ENCODE results near the gene TBRG1. TPM values are rescaled to one million over a fixed set of nuclear protein-coding genes. Genes with fewer than 3 reads are reported as not detected.

The TBRG1 gene
- total and polyA plus RNA-seq, 2 of the 4 experiments (the other 2 are of a cell fraction), result 13.3 to 23.2 TPM

GRCh38 chr11:124629961-124630360 is 7.3 kb downstream of the TBRG1 start:
- H2AFZ ChIP-seq (replicated peaks; ENCODE audit: low read length, poor library complexity), result no peak overlapping the region
- in situ Hi-C loops (cut with MboI; ENCODE audit: low sequenced_read_pairs) (loop anchor here (25.0 kb wide), 1 partner anchor 957 kb away; the partner anchor contains the start of gene STT3A), intact Hi-C loops (cut with micrococcal nuclease) (no loop called here), dilution Hi-C loops (cut with HindIII; ENCODE audit: low sequenced_read_pairs, unreplicated experiment) (no loop called here)
- CTCF ChIA-PET, result interaction anchor here (0.6 kb wide), 1 partner anchor 28 kb away, joined by 7 read pairs; no protein-coding TSS in a partner anchor
- no peak overlapping the region for H2BK15ac ChIP-seq (ENCODE audit: low read depth, low read length)
- no peak overlapping the region for H2AK9ac ChIP-seq (replicated peaks; ENCODE audit: low read depth, low read length, poor library complexity)
- H3K27ac ChIP-seq (ENCODE audit: insufficient read depth, low read length), result no peak overlapping the region
- no peak for ATAC-seq (ENCODE audit: low read depth)
- no peak overlapping the region for H3K4ac ChIP-seq (ENCODE audit: low read depth, low read length)
- no peaks in the 10 kb centered on the region for H3K4me1 ChIP-seq (ENCODE audit: control insufficient read depth, insufficient read depth, low read length)
- H3K14ac ChIP-seq (replicated peaks; ENCODE audit: low read depth, low read length), result no peak overlapping the region
- no peak for DNase-seq
- no TSS peak for BruUV-seq (replicated peaks)
- H3K27me3 ChIP-seq (ENCODE audit: control insufficient read depth, insufficient read depth, low read length), result no peaks in the 10 kb centered on the region
- no CpG with 5 or more reads among the region's 4 CpGs for WGBS, 2 experiments (ENCODE audit: extremely low coverage in 2 of 2, insufficient read length in 1 of 2)
- no peak overlapping the region for H4K8ac ChIP-seq (ENCODE audit: low read depth in 2 of 2, low read length in 2 of 2)
- 0 out of 2 replicates have a peak, but pooled peaks cover 7% of the 10 kb centered on the region for H3K9me1 ChIP-seq (ENCODE audit: insufficient read depth, low read length)
- H3K4me2 ChIP-seq (ENCODE audit: low read depth, low read length), result no peak overlapping the region
- no peak overlapping the region for H2BK5ac ChIP-seq (ENCODE audit: low read depth, low read length, poor library complexity, severe bottlenecking)
- H3K79me1 ChIP-seq (ENCODE audit: low read depth in 1 of 2, low read length in 2 of 2), result peaks cover 24 to 27% of the 10 kb centered on the region in 2 experiments
- no peak overlapping the region for H3K56ac ChIP-seq (ENCODE audit: extremely low read depth, insufficient read depth, low read length)
- POLR2A ChIA-PET (ENCODE audit: unreplicated experiment), result no interaction called here
- H3K23ac ChIP-seq (ENCODE audit: low read depth, low read length), result no peak overlapping the region
- H4K91ac ChIP-seq (ENCODE audit: insufficient read depth, low read depth, low read length), result no peak overlapping the region
- no peak overlapping the region for H3K4me3 ChIP-seq (ENCODE audit: insufficient read depth, low read depth, low read length)
- H3K9me3 ChIP-seq (ENCODE audit: control insufficient read depth, insufficient read depth, low read length), result no peaks in the 10 kb centered on the region
- H4K20me1 ChIP-seq (ENCODE audit: insufficient read depth, low read length), result no peaks in the 10 kb centered on the region; the same call in 1 of the 2 replicates
- no peak overlapping the region for H3K9ac ChIP-seq (ENCODE audit: low read depth, low read length)
- H3K36me3 ChIP-seq (ENCODE audit: control insufficient read depth, insufficient read depth, low read length), result peaks cover 42% of the 10 kb centered on the region
- H3K18ac ChIP-seq (ENCODE audit: low read depth, low read length), result no peak overlapping the region
- no peak overlapping the region for H2BK20ac ChIP-seq (ENCODE audit: low read depth, low read length)
- no peak overlapping the region for H4K5ac ChIP-seq (ENCODE audit: low read depth, low read length)
- H2AK5ac ChIP-seq (ENCODE audit: low read depth, low read length), result no peak overlapping the region
- TF ChIP-seq RFX5 (IDR thresholded peaks at IDR 0.05; ENCODE audit: low read depth, low read length) (no peak), MAZ (IDR thresholded peaks at IDR 0.05; ENCODE audit: borderline replicate concordance, low read depth, low read length) (no peak), MAFK (IDR thresholded peaks at IDR 0.05; ENCODE audit: low read depth, low read length) (no peak), MXI1 (IDR thresholded peaks at IDR 0.05; ENCODE audit: borderline replicate concordance, low read depth, low read length) (no peak), BHLHE40 (IDR thresholded peaks at IDR 0.05; ENCODE audit: low read depth, low read length) (no peak), CHD1 (IDR thresholded peaks at IDR 0.05; ENCODE audit: low read depth, low read length) (no peak), NFE2L2 (IDR thresholded peaks at IDR 0.05; ENCODE audit: low read depth, low read length) (no peak), FOS (IDR thresholded peaks at IDR 0.05; ENCODE audit: low read depth, low read length) (no peak), RAD21 (IDR thresholded peaks at IDR 0.05; ENCODE audit: low read length) (no peak), SMC3 (IDR thresholded peaks at IDR 0.05; ENCODE audit: low read depth, low read length) (no peak), CEBPB (IDR thresholded peaks at IDR 0.05; ENCODE audit: low read depth, low read length) (no peak), USF2 (IDR thresholded peaks at IDR 0.05; ENCODE audit: low read depth, low read length) (no peak), ELK1 (IDR thresholded peaks at IDR 0.05; ENCODE audit: borderline replicate concordance, low read depth, low read length) (no peak), POLR2A (IDR thresholded peaks at IDR 0.05; ENCODE audit: low read depth, low read length) (no peak), CTCF (conservative IDR thresholded peaks at IDR 0.05; ENCODE audit: low read depth, low read length) (no peak), RCOR1 (IDR thresholded peaks at IDR 0.05; ENCODE audit: insufficient replicate concordance, low read length) (no peak)
- no peak overlapping the region for H2BK120ac ChIP-seq (ENCODE audit: low read depth, low read length)
